Ishikawa (cell line): ENCODE results near the gene NFATC4.

ENCODE experiments used
- CEBPB ChIP-seq: IDR thresholded peaks from 2 replicates; pipeline ENCODE4 v1.6.1; 2012
- CREB1 ChIP-seq: IDR thresholded peaks from 2 replicates; pipeline ENCODE4 v1.6.1; 2012; ENCODE audit warnings: low read depth
- EGR1 ChIP-seq: IDR thresholded peaks from 2 replicates; pipeline ENCODE4 v1.6.1; 2012
- EP300 ChIP-seq: IDR thresholded peaks from 2 replicates; pipeline ENCODE4 v1.6.1; 2012; ENCODE audit warnings: borderline replicate concordance
- FOXM1 ChIP-seq: IDR thresholded peaks from 2 replicates; pipeline ENCODE4 v1.6.1; 2012; ENCODE audit warnings: low read depth, borderline replicate concordance
- MAX ChIP-seq: IDR thresholded peaks from 2 replicates; pipeline ENCODE4 v1.6.1; 2012
- NFIC ChIP-seq: IDR thresholded peaks from 2 replicates; pipeline ENCODE4 v1.6.1; 2012
- RAD21 ChIP-seq: IDR thresholded peaks from 2 replicates; pipeline ENCODE4 v1.6.1; 2012; ENCODE audit warnings: low read depth
- REST ChIP-seq: IDR thresholded peaks from 2 replicates; pipeline ENCODE4 v1.6.1; 2012; ENCODE audit warnings: low read depth, mild to moderate bottlenecking
- TAF1 ChIP-seq: IDR thresholded peaks from 2 replicates; pipeline ENCODE4 v1.6.1; 2012; ENCODE audit warnings: low read depth, mild to moderate bottlenecking
- TCF12 ChIP-seq: IDR thresholded peaks from 2 replicates; pipeline ENCODE4 v1.6.1; 2012; ENCODE audit warnings: low read depth
- TEAD4 ChIP-seq: IDR thresholded peaks from 2 replicates; pipeline ENCODE4 v1.6.1; 2012
- USF1 ChIP-seq: IDR thresholded peaks from 2 replicates; pipeline ENCODE4 v1.6.1; 2012
- YY1 ChIP-seq: IDR thresholded peaks from 2 replicates; pipeline ENCODE4 v1.6.1; 2012; ENCODE audit warnings: low read depth
- ZBTB7A ChIP-seq: IDR thresholded peaks from 2 replicates; pipeline ENCODE4 v1.6.1; 2012; ENCODE audit warnings: low read depth

The NFATC4 gene

GRCh38 chr14:24397639-24398292 lies 29.8 kb downstream of the NFATC4 start:
- TF ChIP-seq CEBPB (no peak), ZBTB7A (no peak), RAD21 (no peak), NFIC (no peak), TCF12 (no peak)

GRCh38 chr14:24398293-24398652 lies 30.3 kb downstream of the NFATC4 start:
- 0 out of 2 replicates have a peak, but pooled peaks have one; percentile 30 for TF ChIP-seq ZBTB7A
- TF ChIP-seq RAD21, result no peak
- TF ChIP-seq NFIC, result no peak
- TF ChIP-seq MAX, result no peak
- TF ChIP-seq CREB1, result no peak
- TF ChIP-seq TAF1, result no peak
- no peak for TF ChIP-seq TEAD4
- TF ChIP-seq REST, result no peak
- TF ChIP-seq EGR1, result no peak

GRCh38 chr14:24398653-24399446 lies 30.9 kb downstream of the NFATC4 start, which contains the start of gene NYNRIN:
NYNRIN (plus strand) TSS chr14:24399003; CDS start chr14:24399247, 244 bp downstream.
- TF ChIP-seq YY1, result no peak
- no peak for TF ChIP-seq NFIC
- no peak for TF ChIP-seq TEAD4
- no peak for TF ChIP-seq USF1
- TF ChIP-seq MAX, result no peak
- TF ChIP-seq EP300, result no peak
- 0 out of 2 replicates have a peak, but pooled peaks have one; percentile 25 for TF ChIP-seq TAF1
- peak; percentile 68; the same call in 1 of the 2 replicates for TF ChIP-seq ZBTB7A
- TF ChIP-seq CREB1, result no peak
- TF ChIP-seq REST, result no peak
- TF ChIP-seq RAD21, result no peak
- TF ChIP-seq TCF12, result no peak
- TF ChIP-seq EGR1, result no peak
- TF ChIP-seq FOXM1, result no peak

GRCh38 chr14:24399447-24399822 lies 31.5 kb downstream of the NFATC4 start:
- TF ChIP-seq TAF1 (no peak), USF1 (no peak), TEAD4 (no peak), FOXM1 (no peak), CEBPB (no peak), REST (no peak), YY1 (no peak), RAD21 (no peak), ZBTB7A (no peak), CREB1 (no peak), EGR1 (no peak), EP300 (no peak), MAX (no peak), NFIC (no peak), TCF12 (no peak)
